Esophagus mucosa (tissue), 1 donor: Measurements from ENCODE around the gene CPM. TPM values are rescaled to one million over a fixed set of nuclear protein-coding genes. Genes with fewer than 3 reads are reported as not detected.
"Not testable (repeated sequence)": the region's sequence is repeated elsewhere in the genome, so short reads cannot be mapped to it uniquely, and the experiment has no call there.

ENCODE experiments used
- ATAC-seq: fragments of 200-7000 bp; cut with Tn5 transposase; one replicate; pipeline ENCODE4 v1.9.1; 2020
- total RNA-seq: library from RNA; stranded (reverse); gene quantifications from one replicate; pipeline ENCODE4 v1.2.4, GENCODE V29; 2023
- donor health status: DM: yes; HTN: yes; CAD: no.

Gene CPM
- total RNA-seq, 1 donor from 2014 or later, result 8.2 TPM

- ATAC-seq, result no peak
These were observed 86.2 kb downstream of the CPM start for GRCh38 chr12:68846811-68847210.

GRCh38 chr12:68844788-68845695, 87.9 kb downstream of the CPM start:
- no peak for ATAC-seq

- ATAC-seq, result no peak
These were observed 88.6 kb downstream of the CPM start for GRCh38 chr12:68844318-68844745.

GRCh38 chr12:68842784-68843567, 90.0 kb downstream of the CPM start:
- no peak for ATAC-seq

- no peak for ATAC-seq
These were observed 90.8 kb downstream of the CPM start for GRCh38 chr12:68842123-68842522.

- ATAC-seq, result no peak
These were observed 91.3 kb downstream of the CPM start for GRCh38 chr12:68841717-68842116.

- not testable (repeated sequence) for ATAC-seq
These were observed 91.8 kb downstream of the CPM start for GRCh38 chr12:68841175-68841574.

GRCh38 chr12:68839183-68840147, 93.5 kb downstream of the CPM start:
- no peak for ATAC-seq

GRCh38 chr12:68838046-68838886, 94.7 kb downstream of the CPM start:
- ATAC-seq, result no peak

GRCh38 chr12:68837215-68837614, 95.8 kb downstream of the CPM start:
- no peak for ATAC-seq

GRCh38 chr12:68835333-68835908, 97.5 kb downstream of the CPM start:
- no peak for ATAC-seq

- no peak for ATAC-seq
These were observed 99.5 kb downstream of the CPM start for GRCh38 chr12:68833508-68833907.

- no peak for ATAC-seq
These were observed 100.5 kb downstream of the CPM start for GRCh38 chr12:68832504-68832867.

- no peak for ATAC-seq
These were observed 101.0 kb downstream of the CPM start for GRCh38 chr12:68831751-68832503.

GRCh38 chr12:68831272-68831671, 101.7 kb downstream of the CPM start:
- ATAC-seq, result no peak

GRCh38 chr12:68828672-68829068, 104.3 kb downstream of the CPM start:
- no peak for ATAC-seq

- ATAC-seq, result no peak
These were observed 104.9 kb downstream of the CPM start for GRCh38 chr12:68827895-68828671.

GRCh38 chr12:68825569-68826217, 107.3 kb downstream of the CPM start:
- no peak for ATAC-seq
